VCaP (cell line): ENCODE measurements around the gene LYZL4.
A peak's percentile ranks its signal among the peaks of the same experiment; 100 is the strongest.

ENCODE experiments used
- H3K27ac ChIP-seq: fragments of 450-650 bp; 2 replicates; pipeline ENCODE4 v1.5.1; 2017
- TF ChIP-seq, protein P1 (sequence below): fragments of 450-650 bp; conservative IDR thresholded peaks from 2 replicates; pipeline ENCODE4 v1.5.1; 2017; ENCODE audit warnings: mild to moderate bottlenecking, moderate library complexity

Gene LYZL4

DNA sequence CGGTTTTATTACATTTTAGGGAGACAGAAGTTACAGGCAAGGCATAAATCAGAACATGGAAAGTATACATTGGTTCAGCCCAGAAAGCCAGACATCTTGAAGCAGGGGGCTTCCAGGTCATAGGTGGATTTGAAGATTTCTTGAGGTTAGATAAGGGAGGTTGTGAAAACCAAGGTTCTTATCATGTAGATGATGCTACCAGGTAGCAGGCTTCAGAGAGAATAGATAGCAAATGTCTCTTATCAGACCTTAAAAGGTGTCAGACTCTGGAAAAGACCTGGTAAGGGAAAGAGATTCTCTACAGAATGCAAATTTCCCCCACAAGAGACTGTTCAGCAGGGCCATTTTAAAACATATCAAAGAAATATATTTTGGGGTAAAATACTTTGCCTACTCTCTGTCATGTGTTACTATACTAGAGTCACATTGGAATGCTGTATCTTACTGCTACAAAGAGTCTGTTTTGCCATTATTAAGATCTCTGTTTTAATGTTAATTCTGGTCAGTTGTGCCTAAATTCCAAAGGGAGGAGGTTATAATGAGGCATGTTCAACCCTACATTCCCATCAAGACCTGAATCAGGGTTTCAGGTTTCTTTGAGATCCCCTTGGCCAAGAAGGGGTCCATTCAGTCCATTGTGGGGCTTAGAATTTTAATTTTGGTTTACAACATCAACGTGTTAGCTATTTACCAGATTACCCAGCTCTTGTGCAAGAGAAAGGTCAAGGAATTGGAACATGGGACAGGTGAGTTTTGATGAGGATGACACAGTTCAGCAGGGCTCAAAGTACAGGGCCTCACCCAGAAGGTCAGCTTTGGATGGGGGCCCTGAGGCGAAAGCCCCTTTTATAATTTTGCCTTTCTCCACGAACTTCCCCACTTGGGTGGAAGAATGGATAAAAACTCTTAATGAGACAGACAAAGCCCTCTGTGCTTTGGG lies 36.0 kb upstream of the LYZL4 start:
- H3K27ac ChIP-seq: no peak overlapping the region
- TF ChIP-seq, protein P1, sequence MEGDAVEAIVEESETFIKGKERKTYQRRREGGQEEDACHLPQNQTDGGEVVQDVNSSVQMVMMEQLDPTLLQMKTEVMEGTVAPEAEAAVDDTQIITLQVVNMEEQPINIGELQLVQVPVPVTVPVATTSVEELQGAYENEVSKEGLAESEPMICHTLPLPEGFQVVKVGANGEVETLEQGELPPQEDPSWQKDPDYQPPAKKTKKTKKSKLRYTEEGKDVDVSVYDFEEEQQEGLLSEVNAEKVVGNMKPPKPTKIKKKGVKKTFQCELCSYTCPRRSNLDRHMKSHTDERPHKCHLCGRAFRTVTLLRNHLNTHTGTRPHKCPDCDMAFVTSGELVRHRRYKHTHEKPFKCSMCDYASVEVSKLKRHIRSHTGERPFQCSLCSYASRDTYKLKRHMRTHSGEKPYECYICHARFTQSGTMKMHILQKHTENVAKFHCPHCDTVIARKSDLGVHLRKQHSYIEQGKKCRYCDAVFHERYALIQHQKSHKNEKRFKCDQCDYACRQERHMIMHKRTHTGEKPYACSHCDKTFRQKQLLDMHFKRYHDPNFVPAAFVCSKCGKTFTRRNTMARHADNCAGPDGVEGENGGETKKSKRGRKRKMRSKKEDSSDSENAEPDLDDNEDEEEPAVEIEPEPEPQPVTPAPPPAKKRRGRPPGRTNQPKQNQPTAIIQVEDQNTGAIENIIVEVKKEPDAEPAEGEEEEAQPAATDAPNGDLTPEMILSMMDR: no peak

DNA sequence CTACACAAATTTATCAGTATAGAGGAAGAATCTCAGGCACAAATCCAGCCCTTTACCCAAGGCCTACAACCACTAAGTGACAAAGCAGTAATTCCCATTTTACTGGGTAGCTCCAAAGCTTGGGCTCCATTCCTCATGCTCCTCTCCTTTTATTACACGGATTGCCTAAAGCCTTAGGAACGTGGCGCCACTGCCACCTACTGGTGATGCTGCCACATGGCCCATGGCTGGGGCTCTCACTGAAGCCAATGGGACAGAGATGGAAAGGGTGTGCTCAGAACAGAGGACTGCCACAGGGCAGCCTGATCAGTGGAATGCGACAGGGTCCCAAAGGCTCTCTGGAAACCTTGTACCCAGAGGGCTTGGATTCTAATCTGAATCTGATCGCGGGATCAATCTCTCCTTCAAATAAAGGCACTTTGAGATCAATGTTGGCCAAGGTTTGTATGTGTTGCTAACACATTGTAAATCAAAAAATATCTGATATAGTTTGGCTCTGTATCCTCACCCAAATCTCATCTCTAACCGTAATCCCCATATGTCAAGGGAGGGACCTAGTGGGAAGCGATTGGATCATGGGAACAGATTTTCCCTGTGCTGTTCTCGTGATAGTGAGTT lies 33.5 kb upstream of the LYZL4 start:
- H3K27ac ChIP-seq: 0 out of 2 replicates have a peak overlapping the region, but pooled peaks have one; percentile 8
- TF ChIP-seq, protein P1: peak; percentile 99

DNA sequence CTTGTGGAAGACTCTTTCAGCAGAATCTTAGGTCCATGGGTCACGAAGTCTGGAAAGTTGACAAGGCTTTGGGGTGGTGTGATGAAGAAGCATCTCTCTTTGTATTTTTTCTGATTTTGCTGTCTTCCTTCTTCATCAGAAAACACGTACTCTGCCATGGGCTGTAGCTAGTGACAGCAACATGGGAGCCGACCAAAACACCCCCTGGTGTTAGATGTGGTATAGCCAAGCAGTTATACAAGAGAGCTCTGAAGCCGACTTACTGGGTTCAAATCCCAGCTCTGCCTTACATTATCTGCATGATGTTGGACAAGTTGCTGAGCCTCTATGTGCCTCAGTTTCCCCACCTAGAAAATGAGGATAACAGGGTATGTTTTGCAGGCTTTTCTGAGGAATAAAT lies 32.9 kb upstream of the LYZL4 start:
- TF ChIP-seq, protein P1: no peak
- no peak overlapping the region for H3K27ac ChIP-seq

DNA sequence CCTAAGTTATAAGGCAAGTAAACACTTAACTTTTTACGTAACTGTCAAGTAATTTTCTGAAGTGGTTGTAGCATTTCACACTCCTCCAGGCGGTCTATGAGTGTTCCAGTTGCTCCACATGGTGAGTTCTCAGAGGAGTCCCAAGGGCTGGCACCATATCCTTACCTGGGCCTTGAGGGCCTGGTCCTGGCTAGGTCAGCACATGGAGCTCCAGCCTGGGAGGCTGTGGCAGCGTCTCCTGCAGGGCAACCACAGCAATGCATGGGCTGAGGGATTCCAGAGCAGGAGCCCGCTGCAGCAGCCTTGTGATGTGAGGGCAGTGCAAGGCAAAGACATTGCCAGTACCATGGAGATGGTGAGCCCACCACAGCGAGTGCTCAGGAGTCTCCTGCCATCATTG lies 32.2 kb upstream of the LYZL4 start:
- TF ChIP-seq, protein P1: no peak
- H3K27ac ChIP-seq: no peak overlapping the region

DNA sequence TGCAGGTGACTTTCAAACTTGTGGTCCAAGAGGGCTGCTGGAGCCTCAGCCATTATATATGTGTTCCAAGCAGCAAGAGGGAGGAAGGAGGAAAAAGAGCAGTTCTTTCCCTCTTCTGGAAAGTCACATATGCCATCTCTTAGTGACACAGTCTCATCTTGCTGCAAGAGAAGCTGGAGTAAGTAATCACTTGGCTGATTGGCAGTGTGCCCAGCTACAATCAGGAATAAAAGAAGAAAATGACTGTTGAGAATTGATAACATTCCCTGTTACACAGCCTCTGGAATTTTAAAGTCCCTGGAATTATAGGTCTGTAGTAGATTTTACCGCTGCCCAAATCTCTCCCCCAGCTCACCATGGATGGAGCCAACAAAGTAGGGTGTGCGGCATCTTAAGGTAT lies 31.4 kb upstream of the LYZL4 start:
- H3K27ac ChIP-seq: no peak overlapping the region
- TF ChIP-seq, protein P1: no peak

DNA sequence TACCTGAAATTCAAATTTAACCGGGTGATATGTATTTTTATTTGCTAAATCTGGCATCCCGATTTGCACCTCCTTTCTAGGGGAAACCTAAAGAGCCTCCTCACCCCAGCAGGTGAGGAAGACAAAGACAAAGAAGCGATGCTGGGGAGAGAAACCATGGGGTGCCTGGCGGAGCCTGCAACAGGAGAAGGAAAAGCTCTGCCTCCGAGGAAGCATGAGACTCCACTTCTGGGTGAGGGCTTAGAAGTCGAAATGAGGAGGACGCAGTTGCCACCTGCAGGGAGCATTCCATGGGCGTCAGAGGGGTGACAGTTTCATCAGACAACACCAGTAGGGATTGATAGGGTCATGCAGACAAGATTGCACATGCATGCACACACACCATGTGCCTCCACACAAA lies 30.5 kb upstream of the LYZL4 start:
- TF ChIP-seq, protein P1: no peak
- no peak overlapping the region for H3K27ac ChIP-seq

DNA sequence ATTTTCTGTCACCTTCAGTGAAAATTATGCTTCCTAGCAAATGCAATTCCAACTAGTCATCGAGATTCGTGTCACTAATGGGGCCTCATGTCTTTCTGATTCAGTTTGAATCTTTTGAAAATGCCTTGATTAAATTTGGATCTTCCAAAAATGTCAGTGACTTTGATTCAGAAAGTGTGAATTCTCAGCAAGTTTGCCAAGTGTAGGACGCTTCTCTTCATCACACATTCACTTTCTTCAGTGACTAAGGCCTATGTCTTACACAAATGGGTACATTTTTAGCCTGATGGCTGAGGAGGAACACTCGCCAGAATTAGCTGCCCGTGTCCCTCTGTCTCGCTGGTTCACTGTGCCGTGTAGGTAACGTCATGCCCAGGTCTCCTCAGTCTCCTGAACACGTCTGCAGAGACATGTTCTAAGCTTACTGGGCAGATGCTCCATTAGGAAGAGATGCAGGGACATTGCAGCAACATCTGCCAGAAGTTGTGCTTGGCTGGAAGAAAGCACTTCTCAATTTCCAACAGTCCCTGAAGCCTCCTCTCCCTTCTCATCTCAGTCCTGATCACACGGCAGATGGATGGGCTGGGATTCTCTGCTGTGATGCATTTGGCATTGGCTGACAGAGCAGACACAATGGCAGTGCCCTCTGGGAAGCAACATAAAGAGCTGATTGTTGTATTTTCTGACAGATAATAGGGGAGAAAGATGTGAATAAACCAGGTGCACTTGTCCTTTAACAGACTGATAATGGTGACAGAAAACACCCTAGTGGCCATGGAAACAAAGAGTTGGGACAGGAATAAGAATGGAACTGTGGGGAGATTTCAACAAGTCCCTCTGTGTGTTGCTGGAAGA lies 29.1 kb upstream of the LYZL4 start:
- TF ChIP-seq, protein P1: no peak
- H3K27ac ChIP-seq: no peak overlapping the region
